K562 (cell line): ENCODE data around the gene PTK6. TPM values are rescaled to one million over a fixed set of nuclear protein-coding genes. Genes with fewer than 3 reads are reported as not detected.

Experiments used
- CREM ChIP-seq: IDR thresholded peaks from 2 replicates; pipeline ENCODE4 v1.6.1; 2014; ENCODE audit warnings: antibody characterized with exemption, low read depth
- ETS1 ChIP-seq: conservative IDR thresholded peaks from 2 replicates; pipeline ENCODE4 v1.6.1; 2011; ENCODE audit warnings: low read depth, mild to moderate bottlenecking, low read length; ENCODE audit not compliant: control insufficient read depth
- MTA3 ChIP-seq: fragments of 450-650 bp; formaldehyde crosslinking; IDR thresholded peaks from 2 replicates; pipeline ENCODE4 v1.6.1; 2017; ENCODE audit warnings: mild to moderate bottlenecking, borderline replicate concordance
- TEAD1 ChIP-seq, 2 experiments: fragments of 450-650 bp in 1 of 2; sonication (generic) in 1 of 2; formaldehyde crosslinking; IDR thresholded peaks; 2 replicates each; pipeline versions ENCODE4 v1.4.0 to v1.8.0; 2020 to 2022; ENCODE audit warnings: mild to moderate bottlenecking in 2 of 2, missing genetic modification reagents in 1 of 2
- U2AF1 ChIP-seq: fragments of 200-400 bp; formaldehyde crosslinking; optimal IDR thresholded peaks from 2 replicates; pipeline ENCODE3; 2017; ENCODE audit warnings: mild to moderate bottlenecking, low read depth, low read length, moderate library complexity
- ZBTB11 ChIP-seq, 3 experiments: fragments of 200-800 bp in 1 of 3; fragments of 250-450 bp in 1 of 3; fragments of 450-650 bp in 1 of 3; sonication (Bioruptor Pico) in 1 of 3; sonication (Bioruptor generic) in 1 of 3; formaldehyde crosslinking in 1 of 3; IDR thresholded peaks; 2 replicates each; pipeline versions ENCODE4 v1.6.1 to v1.8.0; 2016 to 2022; ENCODE audit warnings: mild to moderate bottlenecking in 2 of 3, missing genetic modification characterization in 2 of 3, missing compliant biosample characterization in 1 of 3, moderate library complexity in 1 of 3
- ZBTB7A ChIP-seq: IDR thresholded peaks from 2 replicates; pipeline ENCODE4 v1.6.1; 2011; ENCODE audit warnings: low read depth, mild to moderate bottlenecking, low read length, moderate library complexity, borderline replicate concordance; ENCODE audit not compliant: control insufficient read depth
- polyA plus RNA-seq, 8 experiments: library from polyadenylated mRNA; depleted of rRNA in 4 of 8; stranded (reverse) in 5 of 8; unstranded in 3 of 8; fragments of >200 nt; fragmentation: Nextera tagmentation in 2 of 8; fragmentation: Illumina TruSeq in 1 of 8; extraction: Ambion mirVana in 2 of 8; extraction: Trizol in 1 of 8; gene quantifications; 2 replicates each; pipeline versions ENCODE4 v1.2.1 to v1.2.3, GENCODE V29; 2011 to 2014; ENCODE audit warnings: inconsistent platforms in 1 of 8, missing spikeins in 1 of 8
- total RNA-seq, 7 experiments: library from RNA; depleted of rRNA in 6 of 7; stranded (reverse); fragments of >200 nt in 6 of 7; fragmentation: Illumina TruSeq in 2 of 7; extraction: Trizol in 2 of 7; gene quantifications; 2 replicates each; pipeline versions ENCODE4 v1.2.1 to v1.2.3, GENCODE V29; 2011 to 2021; ENCODE audit warnings: low replicate concordance in 1 of 7

PTK6 gene
- total and polyA plus RNA-seq, 9 of the 15 experiments (the other 6 are each of a cell fraction or from before 2014, with no cell fraction given): 0.07 TPM; not detected in 8

- TF ChIP-seq MTA3 (peak; percentile 18; the same call in 1 of the 2 replicates), TEAD1 (CRISPR knock-in tag; IDR thresholded peaks at IDR 0.05) (peak in 1 of 2 experiments; percentile 61; a peak in 1 of 4 replicates), ETS1 (peak; percentile 27; the same call in 1 of the 2 replicates), ZBTB11 (CRISPR knock-in tag; IDR thresholded peaks at IDR 0.05) (0 out of 6 replicates have a peak, but pooled peaks of 1 of the 3 experiments have one; percentile 11), CREM (peak; percentile 15; the same call in 1 of the 2 replicates), ZBTB7A (peak; percentile 69; the same call in 1 of the 2 replicates), U2AF1 (peak; percentile 87)
- TF ChIP-seq, all 486 proteins: peak for 72
Observed at GRCh38 chr20:63520934-63521601, 16.1 kb downstream of the PTK6 start (continued).
